ENCODE data around the gene RENBP.

RENBP gene

DNA sequence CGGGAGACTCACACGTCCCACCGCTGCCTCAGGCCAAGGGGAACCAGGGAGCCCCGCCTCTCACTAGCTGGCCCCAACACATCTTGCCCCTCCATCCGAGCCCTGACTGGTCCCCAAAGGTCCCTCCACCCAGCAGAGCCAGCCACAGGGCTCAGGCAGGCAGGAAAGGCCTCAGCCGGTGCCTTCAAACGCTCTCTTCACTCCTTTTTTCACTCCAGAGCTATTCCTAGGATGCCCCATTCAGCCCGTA is 16.8 kb downstream of the RENBP start:
- 1 to 5% methylated on average over 8 of the region's 8 CpGs for WGBS, 2 experiments
- peak overlapping the region; percentile 47 for H3K4me3 ChIP-seq (ENCODE audit: insufficient read depth, low read depth, low read length)
- H3K9me3 ChIP-seq (ENCODE audit: control insufficient read depth, low read length) = no peaks in the 10 kb centered on the region
- no peaks in the 10 kb centered on the region for H3K36me3 ChIP-seq (ENCODE audit: control insufficient read depth, insufficient read depth, low read length)
- H3K4me1 ChIP-seq (ENCODE audit: control insufficient read depth, insufficient read depth, low read length) = peaks cover 11% of the 10 kb centered on the region
- peak overlapping the region; percentile 93 for H3K27ac ChIP-seq (ENCODE audit: insufficient read depth, low read depth, low read length, poor library complexity, severe bottlenecking)
- H3K27me3 ChIP-seq (ENCODE audit: control insufficient read depth, insufficient read depth, low read length, poor library complexity, severe bottlenecking) = peaks cover 8% of the 10 kb centered on the region

DNA sequence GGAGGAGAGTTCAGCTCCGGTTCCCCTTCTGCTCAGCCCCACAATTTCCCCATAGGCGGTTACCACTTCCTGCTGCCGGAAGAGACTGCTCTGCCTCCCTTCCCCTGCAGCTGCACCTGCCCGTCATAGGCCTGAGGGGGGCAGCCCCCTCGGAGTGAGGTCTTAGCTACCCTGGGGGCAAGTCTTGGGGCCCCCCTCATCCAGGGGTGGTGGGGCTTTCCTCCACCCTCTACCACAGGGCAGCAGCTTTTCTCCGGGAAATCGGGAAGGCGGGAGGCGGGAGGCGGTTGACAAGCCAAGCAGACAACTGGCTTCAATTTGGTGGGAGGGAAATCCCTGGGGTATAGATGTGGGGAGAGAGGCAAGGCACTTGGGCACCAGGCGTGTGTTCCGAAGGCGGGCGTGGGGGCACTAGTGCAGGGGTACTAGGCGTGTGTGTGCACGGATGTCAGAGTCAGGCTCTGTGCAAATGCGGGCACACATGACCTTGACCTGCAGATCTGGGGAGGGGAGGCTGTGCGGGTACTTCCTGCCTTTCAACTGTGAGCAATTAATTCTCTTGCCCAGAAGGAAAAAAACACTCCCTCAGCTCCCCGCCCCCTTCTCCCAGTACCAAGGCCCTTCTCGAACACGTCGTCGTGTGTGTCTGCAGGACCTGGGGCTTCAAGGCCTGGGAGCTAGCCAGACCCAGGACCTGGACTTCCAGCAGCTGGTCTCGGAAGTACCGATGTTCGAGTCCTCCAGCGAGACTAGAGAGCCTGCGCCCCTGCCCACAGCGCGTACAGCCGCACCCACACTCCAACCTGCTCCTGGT is 17.4 kb downstream of the RENBP start:
- Histone ChIP-seq H3K27ac (ENCODE audit: insufficient read depth, low read depth, low read length, poor library complexity, severe bottlenecking) (peak overlapping the region; percentile 93), H3K27me3 (ENCODE audit: control insufficient read depth, insufficient read depth, low read length, poor library complexity, severe bottlenecking) (peaks cover 8% of the 10 kb centered on the region), H3K36me3 (ENCODE audit: control insufficient read depth, insufficient read depth, low read length) (no peaks in the 10 kb centered on the region), H3K4me3 (ENCODE audit: insufficient read depth, low read depth, low read length) (peak overlapping the region; percentile 47), H3K4me1 (ENCODE audit: control insufficient read depth, insufficient read depth, low read length) (peaks cover 11% of the 10 kb centered on the region), H3K9me3 (ENCODE audit: control insufficient read depth, low read length) (no peaks in the 10 kb centered on the region)
- 21 to 26% methylated on average over 31 of the region's 31 CpGs for WGBS, 2 experiments

GRCh38 chrX:153926552-153926857 is 17.9 kb downstream of the RENBP start:
- Histone ChIP-seq H3K4me1 (ENCODE audit: control insufficient read depth, insufficient read depth, low read length) (peaks cover 11% of the 10 kb centered on the region), H3K27ac (ENCODE audit: insufficient read depth, low read depth, low read length, poor library complexity, severe bottlenecking) (no peak overlapping the region), H3K4me3 (ENCODE audit: insufficient read depth, low read depth, low read length) (peak overlapping the region; percentile 26), H3K9me3 (ENCODE audit: control insufficient read depth, low read length) (no peaks in the 10 kb centered on the region), H3K36me3 (ENCODE audit: control insufficient read depth, insufficient read depth, low read length) (no peaks in the 10 kb centered on the region), H3K27me3 (ENCODE audit: control insufficient read depth, insufficient read depth, low read length, poor library complexity, severe bottlenecking) (peaks cover 8% of the 10 kb centered on the region)
- 13 to 17% methylated on average over 2 to 4 of the region's 4 CpGs for WGBS, 2 experiments

- Histone ChIP-seq H3K27me3 (ENCODE audit: control insufficient read depth, insufficient read depth, low read length, poor library complexity, severe bottlenecking) (peaks cover 8% of the 10 kb centered on the region), H3K27ac (ENCODE audit: insufficient read depth, low read depth, low read length, poor library complexity, severe bottlenecking) (no peak within 1 kb of the TSS), H3K9me3 (ENCODE audit: control insufficient read depth, low read length) (no peaks in the 10 kb centered on the region), H3K4me3 (ENCODE audit: insufficient read depth, low read depth, low read length) (peak within 1 kb of the TSS; percentile 47), H3K4me1 (ENCODE audit: control insufficient read depth, insufficient read depth, low read length) (peaks cover 11% of the 10 kb centered on the region), H3K36me3 (ENCODE audit: control insufficient read depth, insufficient read depth, low read length) (no peaks in the 10 kb centered on the region)
- 5 to 6% methylated on average over 58 to 59 of the region's 59 CpGs for WGBS, 2 experiments
Observed at GRCh38 chrX:153925739-153926551, 18.5 kb downstream of the RENBP start, which contains the start of gene ARHGAP4. TSS of gene ARHGAP4 (minus strand) at chrX:153926264. CDS start at chrX:153926202, 62 bp downstream.

GRCh38 chrX:153925387-153925738 is 19.1 kb downstream of the RENBP start:
- peaks cover 8% of the 10 kb centered on the region for H3K27me3 ChIP-seq (ENCODE audit: control insufficient read depth, insufficient read depth, low read length, poor library complexity, severe bottlenecking)
- H3K27ac ChIP-seq (ENCODE audit: insufficient read depth, low read depth, low read length, poor library complexity, severe bottlenecking) = no peak overlapping the region
- peak overlapping the region; percentile 26 for H3K4me3 ChIP-seq (ENCODE audit: insufficient read depth, low read depth, low read length)
- no peaks in the 10 kb centered on the region for H3K9me3 ChIP-seq (ENCODE audit: control insufficient read depth, low read length)
- no peaks in the 10 kb centered on the region for H3K36me3 ChIP-seq (ENCODE audit: control insufficient read depth, insufficient read depth, low read length)
- peaks cover 11% of the 10 kb centered on the region for H3K4me1 ChIP-seq (ENCODE audit: control insufficient read depth, insufficient read depth, low read length)
- 84 to 87% methylated on average over 4 of the region's 4 CpGs for WGBS, 2 experiments

DNA sequence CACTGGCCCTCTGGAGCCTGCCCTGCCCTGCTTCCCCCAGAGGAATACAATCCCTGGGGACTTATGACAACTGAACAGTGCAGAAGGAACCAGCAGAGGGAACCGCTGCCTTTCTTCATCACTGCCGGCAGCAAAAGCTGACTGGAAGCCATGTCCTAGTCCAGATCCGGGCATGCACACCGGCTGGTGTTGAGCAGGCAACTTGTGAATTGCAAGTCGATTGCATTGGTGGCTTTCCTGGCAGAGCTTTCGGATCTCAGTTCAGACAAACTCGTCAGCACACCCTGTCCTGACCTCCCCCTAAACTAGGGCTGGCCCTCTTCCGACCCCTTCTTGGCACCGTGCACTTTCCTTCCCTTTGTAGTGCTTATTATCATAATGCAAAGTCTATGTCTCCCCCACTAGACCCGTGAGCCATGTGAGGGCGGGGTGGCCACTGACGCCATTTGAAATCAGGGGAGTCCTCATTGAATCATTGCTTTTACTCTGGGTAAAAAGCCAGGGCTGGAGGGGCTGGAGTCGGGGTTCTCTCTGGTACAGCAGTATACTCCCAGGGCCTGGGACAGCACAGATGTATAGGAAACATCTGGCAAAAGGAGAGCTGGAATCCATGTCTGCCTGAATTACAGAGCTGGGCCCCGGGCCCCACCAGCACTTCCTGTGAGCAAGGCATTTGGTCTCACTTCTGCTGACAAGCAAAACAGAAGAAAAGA is 20.1 kb downstream of the RENBP start:
- WGBS, 2 experiments = 78 to 79% methylated on average over 14 of the region's 14 CpGs
- Histone ChIP-seq H3K27me3 (ENCODE audit: control insufficient read depth, insufficient read depth, low read length, poor library complexity, severe bottlenecking) (peaks cover 8% of the 10 kb centered on the region), H3K9me3 (ENCODE audit: control insufficient read depth, low read length) (no peaks in the 10 kb centered on the region), H3K4me1 (ENCODE audit: control insufficient read depth, insufficient read depth, low read length) (peaks cover 11% of the 10 kb centered on the region), H3K4me3 (ENCODE audit: insufficient read depth, low read depth, low read length) (no peak overlapping the region), H3K36me3 (ENCODE audit: control insufficient read depth, insufficient read depth, low read length) (no peaks in the 10 kb centered on the region), H3K27ac (ENCODE audit: insufficient read depth, low read depth, low read length, poor library complexity, severe bottlenecking) (no peak overlapping the region)

- Histone ChIP-seq H3K27me3 (ENCODE audit: control insufficient read depth, insufficient read depth, low read length, poor library complexity, severe bottlenecking) (peaks cover 8% of the 10 kb centered on the region), H3K27ac (ENCODE audit: insufficient read depth, low read depth, low read length, poor library complexity, severe bottlenecking) (no peak overlapping the region), H3K4me3 (ENCODE audit: insufficient read depth, low read depth, low read length) (no peak overlapping the region), H3K4me1 (ENCODE audit: control insufficient read depth, insufficient read depth, low read length) (peaks cover 11% of the 10 kb centered on the region), H3K36me3 (ENCODE audit: control insufficient read depth, insufficient read depth, low read length) (no peaks in the 10 kb centered on the region), H3K9me3 (ENCODE audit: control insufficient read depth, low read length) (no peaks in the 10 kb centered on the region)
- 74 to 75% methylated on average over 25 of the region's 25 CpGs for WGBS, 2 experiments
Observed at GRCh38 chrX:153922932-153923857, 21.2 kb downstream of the RENBP start.

DNA sequence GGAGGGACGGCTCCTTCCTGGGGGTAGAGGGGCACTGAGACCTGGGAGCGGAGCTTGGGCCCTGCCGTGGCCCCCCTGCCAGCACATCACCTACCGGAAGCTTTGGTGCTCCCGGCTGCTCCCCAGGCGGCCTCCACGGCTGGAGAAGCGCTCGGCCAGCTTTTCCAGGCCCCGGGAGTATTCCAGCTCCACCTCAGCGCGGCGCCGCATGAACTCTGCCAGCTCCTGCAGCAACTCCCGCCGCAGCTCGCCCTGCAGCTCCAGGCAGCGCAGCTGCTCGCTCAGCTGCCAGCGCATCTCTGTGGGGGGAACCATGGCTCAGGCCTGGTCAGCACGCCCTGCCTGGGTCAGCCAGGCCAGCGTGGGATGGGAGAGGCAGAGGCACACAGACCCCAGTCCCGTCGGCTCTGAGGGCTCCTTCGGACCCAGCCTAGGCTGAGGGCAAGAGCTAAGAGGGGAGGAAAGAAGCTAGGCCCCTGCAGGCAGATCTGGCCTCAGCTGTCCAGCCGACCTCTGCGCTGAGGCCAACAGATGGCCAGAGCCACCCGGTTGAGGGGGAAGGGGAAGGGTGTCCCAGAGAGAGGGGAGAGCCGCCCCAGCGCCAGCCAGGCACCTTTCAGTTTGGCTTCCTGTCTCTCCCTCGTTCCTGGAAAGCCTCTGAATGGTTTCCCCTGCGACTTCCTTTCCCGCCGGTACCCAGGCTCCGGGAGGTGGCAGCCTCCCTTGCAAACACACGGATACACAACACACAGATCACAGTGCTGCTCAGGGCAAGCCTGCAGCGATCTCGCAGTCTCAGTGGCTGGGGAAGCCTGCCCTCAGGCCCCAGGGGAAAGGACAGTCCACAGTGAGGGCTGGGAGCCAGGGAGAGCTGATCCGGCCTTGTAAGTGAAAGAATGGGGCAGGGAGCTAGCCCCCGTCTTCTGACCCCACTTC is 22.7 kb downstream of the RENBP start:
- H3K27me3 ChIP-seq (ENCODE audit: control insufficient read depth, insufficient read depth, low read length, poor library complexity, severe bottlenecking) = peaks cover 8% of the 10 kb centered on the region
- H3K27ac ChIP-seq (ENCODE audit: insufficient read depth, low read depth, low read length, poor library complexity, severe bottlenecking) = no peak overlapping the region
- WGBS, 2 experiments = 91 to 92% methylated on average over 40 of the region's 40 CpGs

GRCh38 chrX:153921070-153921469 is 23.4 kb downstream of the RENBP start:
- H3K9me3 ChIP-seq (ENCODE audit: control insufficient read depth, low read length) = no peaks in the 10 kb centered on the region
- no peaks in the 10 kb centered on the region for H3K4me1 ChIP-seq (ENCODE audit: control insufficient read depth, insufficient read depth, low read length)
- 91 to 92% methylated on average over 16 of the region's 16 CpGs for WGBS, 2 experiments
- peaks cover 8% of the 10 kb centered on the region for H3K27me3 ChIP-seq (ENCODE audit: control insufficient read depth, insufficient read depth, low read length, poor library complexity, severe bottlenecking)
- H3K4me3 ChIP-seq (ENCODE audit: insufficient read depth, low read depth, low read length) = no peak overlapping the region
- no peaks in the 10 kb centered on the region for H3K36me3 ChIP-seq (ENCODE audit: control insufficient read depth, insufficient read depth, low read length)
- H3K27ac ChIP-seq (ENCODE audit: insufficient read depth, low read depth, low read length, poor library complexity, severe bottlenecking) = no peak overlapping the region

More for the DNA sequence above, 22.7 kb downstream of the RENBP start:
- no peak overlapping the region for H3K4me3 ChIP-seq (ENCODE audit: insufficient read depth, low read depth, low read length)
- H3K36me3 ChIP-seq (ENCODE audit: control insufficient read depth, insufficient read depth, low read length) = no peaks in the 10 kb centered on the region
- H3K9me3 ChIP-seq (ENCODE audit: control insufficient read depth, low read length) = no peaks in the 10 kb centered on the region
- H3K4me1 ChIP-seq (ENCODE audit: control insufficient read depth, insufficient read depth, low read length) = peaks cover 6% of the 10 kb centered on the region

All from ectodermal cell (in vitro differentiated cells).